GM23338 (cell line): Measurements from ENCODE around the gene OGDHL. TPM values are rescaled to one million over a fixed set of nuclear protein-coding genes. Genes with fewer than 3 reads are reported as not detected.

Experiments
- ATAC-seq: fragments of 200-7000 bp; cut with Tn5 transposase; 3 replicates; pipeline ENCODE4 v1.9.1; 2020
- DNase-seq: peaks from one replicate; pipeline ENCODE4 v3.0.0-alpha.2; 2015; ENCODE audit warnings: low spot score
- H2AFZ ChIP-seq: fragments of 200-600 bp; sonication (generic); 2 replicates; pipeline ENCODE4 v1.8.0; 2016; ENCODE audit warnings: antibody characterized with exemption, mild to moderate bottlenecking, moderate library complexity
- H3F3A ChIP-seq: fragments of 200-600 bp; sonication (generic); replicated peaks from 2 replicates; pipeline ENCODE4 v1.8.0; 2017; ENCODE audit warnings: antibody characterized with exemption, mixed run types, low read depth
- H3K27ac ChIP-seq: fragments of 200-600 bp; sonication (generic); 2 replicates; pipeline ENCODE4 v1.6.1; 2016; ENCODE audit warnings: low read depth
- H3K27me3 ChIP-seq: fragments of 200-600 bp; sonication (generic); 2 replicates; pipeline ENCODE4 v1.8.0; 2016; ENCODE audit warnings: mild to moderate bottlenecking, mixed run types, moderate library complexity; ENCODE audit not compliant: insufficient read depth
- H3K36me3 ChIP-seq: fragments of 200-600 bp; sonication (generic); 2 replicates; pipeline ENCODE4 v1.8.0; 2016; ENCODE audit warnings: mild to moderate bottlenecking; ENCODE audit not compliant: insufficient read depth
- H3K4me1 ChIP-seq: fragments of 200-600 bp; sonication (generic); 2 replicates; pipeline ENCODE4 v1.8.0; 2016; ENCODE audit warnings: mild to moderate bottlenecking, moderate library complexity; ENCODE audit not compliant: insufficient read depth
- H3K4me2 ChIP-seq: fragments of 200-600 bp; sonication (generic); 2 replicates; pipeline ENCODE4 v1.7.1; 2017; ENCODE audit warnings: mixed run types
- H3K4me3 ChIP-seq: fragments of 200-600 bp; sonication (generic); 2 replicates; pipeline ENCODE4 v1.6.1; 2016; ENCODE audit warnings: mixed run types
- H3K79me2 ChIP-seq: fragments of 200-600 bp; sonication (generic); replicated peaks from 2 replicates; pipeline ENCODE4 v1.8.0; 2017; ENCODE audit warnings: mild to moderate bottlenecking; ENCODE audit not compliant: insufficient read depth
- H3K9me2 ChIP-seq: fragments of 200-600 bp; sonication (generic); 2 replicates; pipeline ENCODE4 v1.8.0; 2017; ENCODE audit not compliant: insufficient read depth
- H4K20me1 ChIP-seq: fragments of 200-600 bp; sonication (generic); replicated peaks from 2 replicates; pipeline ENCODE4 v1.8.0; 2017; ENCODE audit warnings: mild to moderate bottlenecking; ENCODE audit not compliant: insufficient read depth
- H3K27ac Mint-ChIP-seq: 2 replicates; pipeline ENCODE4 v1.8.0; 2020; ENCODE audit warnings: inconsistent platforms, mild to moderate bottlenecking, moderate library complexity, mixed read lengths
- H3K27me3 Mint-ChIP-seq: 3 replicates; pipeline ENCODE4 v1.8.0; 2022; ENCODE audit warnings: low read depth, mild to moderate bottlenecking, moderate library complexity, mixed read lengths, inconsistent platforms; ENCODE audit not compliant: insufficient read depth, poor library complexity
- H3K36me3 Mint-ChIP-seq: 3 replicates; pipeline ENCODE4 v1.8.0; 2021; ENCODE audit warnings: low read depth, mild to moderate bottlenecking, inconsistent platforms, moderate library complexity, mixed read lengths
- H3K4me1 Mint-ChIP-seq: 3 replicates; pipeline ENCODE4 v1.8.0; 2020; ENCODE audit warnings: mild to moderate bottlenecking, inconsistent platforms, mixed read lengths
- H3K4me3 Mint-ChIP-seq: 3 replicates; pipeline ENCODE4 v1.8.0; 2021; ENCODE audit warnings: moderate library complexity, mild to moderate bottlenecking, inconsistent platforms, mixed read lengths
- H3K9me3 Mint-ChIP-seq: 3 replicates; pipeline ENCODE4 v1.8.0; 2020; ENCODE audit warnings: moderate library complexity, mild to moderate bottlenecking, inconsistent platforms, mixed read lengths
- CTCF ChIP-seq, 2 experiments: fragments of 200-600 bp in 1 of 2; sonication (generic) in 1 of 2; conservative IDR thresholded peaks; 2 replicates each; pipeline versions ENCODE4 v1.5.1 to v1.6.1; 2016 to 2017; ENCODE audit warnings: antibody characterized with exemption in 2 of 2, low read depth in 2 of 2, mild to moderate bottlenecking in 2 of 2, moderate library complexity in 1 of 2
- EZH2 ChIP-seq: fragments of 200-600 bp; sonication (generic); IDR thresholded peaks from one replicate; pipeline ENCODE4 v1.8.0; 2017; ENCODE audit warnings: antibody characterized with exemption, mild to moderate bottlenecking, low read depth; ENCODE audit not compliant: unreplicated experiment
- EZH2phosphoT487 ChIP-seq: fragments of 200-600 bp; sonication (generic); IDR thresholded peaks from one replicate; pipeline ENCODE4 v1.8.1; 2018; ENCODE audit warnings: antibody characterized with exemption; ENCODE audit not compliant: unreplicated experiment
- JUNB ChIP-seq: IDR thresholded peaks from one replicate; pipeline ENCODE4 v1.6.1; 2016; ENCODE audit warnings: antibody characterized with exemption; ENCODE audit not compliant: unreplicated experiment
- NANOG ChIP-seq: IDR thresholded peaks from 2 replicates; pipeline ENCODE4 v1.6.1; 2016; ENCODE audit warnings: antibody characterized with exemption, borderline replicate concordance
- POLR2AphosphoS5 ChIP-seq: IDR thresholded peaks from 2 replicates; pipeline ENCODE4 v1.6.1; 2016; ENCODE audit warnings: antibody characterized with exemption, low read depth
- REST ChIP-seq: IDR thresholded peaks from one replicate; pipeline ENCODE4 v1.6.1; 2018; ENCODE audit warnings: antibody characterized with exemption; ENCODE audit not compliant: unreplicated experiment
- STAT1 ChIP-seq: IDR thresholded peaks from one replicate; pipeline ENCODE4 v1.6.1; 2016; ENCODE audit warnings: antibody characterized with exemption; ENCODE audit not compliant: unreplicated experiment
- ZNF114 ChIP-seq: fragments of 250-450 bp; sonication (Bioruptor Pico); IDR thresholded peaks from 2 replicates; pipeline ENCODE4 v1.5.0; 2020; ENCODE audit warnings: mild to moderate bottlenecking, moderate library complexity
- polyA plus RNA-seq: library from polyadenylated mRNA; unstranded; fragments of >200 nt; fragmentation: Nextera tagmentation; extraction: Ambion mirVana; gene quantifications from 2 replicates; pipeline ENCODE4 v1.2.1, GENCODE V29; 2016
- total RNA-seq: library from RNA; depleted of rRNA; stranded (reverse); fragments of >200 nt; shearing (Covaris generic); gene quantifications from 2 replicates; pipeline ENCODE4 v1.2.3, GENCODE V29; 2014
- TF ChIP-seq, protein P1 (sequence below): IDR thresholded peaks from 2 replicates; pipeline ENCODE4 v1.6.1; 2016; ENCODE audit warnings: antibody characterized with exemption

The OGDHL gene
- total and polyA plus RNA-seq, 2 experiments from 2014 or later = 8.3 to 15.5 TPM

GRCh38 chr10:49761201-49761788, 828 bp downstream of the OGDHL start (continued):
- TF ChIP-seq REST (no peak), EZH2phosphoT487 (no peak), NANOG (no peak), ZNF114 (CRISPR knock-in tag) (no peak), STAT1 (no peak)

DNA sequence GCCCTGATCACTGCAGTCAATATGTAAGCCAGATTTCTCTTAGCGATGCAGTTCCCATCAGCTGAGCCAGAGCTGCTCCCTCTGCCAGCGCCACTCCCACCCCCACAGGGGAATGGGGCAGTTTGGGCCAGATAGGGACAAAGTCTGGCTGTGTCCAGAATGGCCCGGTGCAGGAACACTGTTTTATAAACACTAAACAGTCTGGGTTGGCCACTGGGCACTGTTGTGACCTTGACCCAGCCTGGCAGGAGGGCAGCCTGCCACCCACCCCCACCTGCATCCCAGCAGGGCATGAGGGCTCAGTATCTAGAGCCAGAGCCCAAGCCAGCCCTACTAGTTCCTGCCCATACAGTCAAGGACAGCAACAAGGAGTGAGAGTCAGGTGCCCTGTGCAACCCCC, 1.3 kb downstream of the OGDHL start:
- Mint-ChIP-seq H3K27me3 (peaks cover 10% of the 10 kb centered on the region), H3K9me3 (no peaks in the 10 kb centered on the region), H3K4me3 (peak overlapping the region; percentile 75), H3K27ac (no peak overlapping the region), H3K36me3 (peaks cover 3% of the 10 kb centered on the region; the same call in 1 of the 3 replicates), H3K4me1 (0 out of 3 replicates have a peak, but pooled peaks cover 4% of the 10 kb centered on the region)
- DNase-seq (no peak), ATAC-seq (no peak)
- Histone ChIP-seq H4K20me1 (0 out of 2 replicates have a peak, but pooled peaks cover 4% of the 10 kb centered on the region), H3K79me2 (no peaks in the 10 kb centered on the region), H3K36me3 (no peaks in the 10 kb centered on the region), H3K9me2 (no peaks in the 10 kb centered on the region), H3K4me2 (no peak overlapping the region), H3K27ac (no peak overlapping the region), H3F3A (no peaks in the 10 kb centered on the region), H2AFZ (no peak overlapping the region), H3K4me1 (no peaks in the 10 kb centered on the region; the same call in 1 of the 2 replicates), H3K27me3 (peaks cover 23% of the 10 kb centered on the region), H3K4me3 (peak overlapping the region; percentile 91; the same call in 1 of the 2 replicates)
- TF ChIP-seq ZNF114 (CRISPR knock-in tag) (no peak), STAT1 (no peak), NANOG (no peak), EZH2 (no peak), CTCF (conservative IDR thresholded peaks at IDR 0.05; ENCODE audit: low read depth in 2 of 2) (no peak), JUNB (no peak), EZH2phosphoT487 (no peak), POLR2AphosphoS5 (no peak), REST (no peak)
- TF ChIP-seq, protein P1, sequence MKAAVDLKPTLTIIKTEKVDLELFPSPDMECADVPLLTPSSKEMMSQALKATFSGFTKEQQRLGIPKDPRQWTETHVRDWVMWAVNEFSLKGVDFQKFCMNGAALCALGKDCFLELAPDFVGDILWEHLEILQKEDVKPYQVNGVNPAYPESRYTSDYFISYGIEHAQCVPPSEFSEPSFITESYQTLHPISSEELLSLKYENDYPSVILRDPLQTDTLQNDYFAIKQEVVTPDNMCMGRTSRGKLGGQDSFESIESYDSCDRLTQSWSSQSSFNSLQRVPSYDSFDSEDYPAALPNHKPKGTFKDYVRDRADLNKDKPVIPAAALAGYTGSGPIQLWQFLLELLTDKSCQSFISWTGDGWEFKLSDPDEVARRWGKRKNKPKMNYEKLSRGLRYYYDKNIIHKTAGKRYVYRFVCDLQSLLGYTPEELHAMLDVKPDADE = no peak
